Adipose tissue (tissue), 3 donors: Measurements from ENCODE around the gene HOXB6. TPM values are rescaled to one million over a fixed set of nuclear protein-coding genes. Genes with fewer than 3 reads are reported as not detected.

Experiments
- H3K27ac ChIP-seq: one replicate; pipeline ENCODE4 v1.5.1; 2013; ENCODE audit warnings: low read depth, low read length
- WGBS, 3 donors: extraction: QIAGEN DNeasy Blood & Tissue Kit; methylation state at CpG; one replicate each; pipeline ENCODE4 v1.1.7; 2013; 5-methylcytosine and 5-hydroxymethylcytosine counted together
- polyA plus RNA-seq, 3 donors: library from polyadenylated mRNA; stranded (reverse); fragments of 200-250 nt; gene quantifications; one replicate each; pipeline ENCODE4 v1.2.3, GENCODE V29; 2013
- donor health status: healthy with polysubstance abuse.
- donor health status: Bipolar disorder and iron deficiency.
- donor health status: healthy.

Gene HOXB6
- polyA plus RNA-seq, 3 donors = 1.8 to 14.7 (median 10.4) TPM

- H3K27ac ChIP-seq = no peak overlapping the region
- WGBS, 3 donors = 40 to 56% (median 53%) methylated on average over 5 of the region's 5 CpGs
Observed at GRCh38 chr17:48553190-48553547, 51.6 kb downstream of the HOXB6 start.

DNA sequence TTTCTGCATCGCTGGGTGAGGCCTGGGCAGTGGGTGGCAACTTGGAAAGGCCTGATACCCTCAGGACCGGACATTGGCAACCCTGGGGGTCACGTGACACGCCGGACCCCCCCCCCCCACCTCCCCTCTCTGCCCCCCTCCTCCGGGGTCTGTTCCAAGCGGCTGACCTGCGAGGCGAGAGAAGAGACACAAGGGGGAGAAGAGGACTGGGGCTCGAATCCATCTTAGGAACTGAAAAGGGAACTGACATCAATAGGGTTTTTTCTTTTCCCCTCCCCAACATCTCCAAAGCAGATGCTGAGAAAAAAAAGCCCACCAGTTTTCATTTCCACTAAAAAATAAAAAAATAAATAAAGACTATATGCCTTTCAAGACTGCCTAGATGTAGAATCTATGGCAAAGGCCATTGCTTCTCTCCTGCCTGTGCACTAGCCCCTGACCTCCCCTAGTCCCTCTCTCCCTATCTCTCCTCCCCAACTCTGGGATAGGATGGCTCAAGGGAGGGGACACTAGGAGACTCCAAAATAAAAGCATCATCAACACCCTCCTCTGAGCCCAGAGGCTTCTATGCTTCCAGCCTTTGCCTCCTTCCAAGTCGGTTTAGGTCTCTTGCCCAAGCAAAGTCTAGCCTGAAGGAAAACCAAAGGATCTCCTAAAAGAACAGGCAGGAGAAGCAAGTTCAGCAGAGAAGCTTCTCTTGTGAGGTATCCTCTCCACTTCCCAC is 52.2 kb downstream of the HOXB6 start:
- H3K27ac ChIP-seq = peak overlapping the region; percentile 24

GRCh38 chr17:48551596-48552465 is 53.0 kb downstream of the HOXB6 start:
- H3K27ac ChIP-seq = peak overlapping the region; percentile 24
- 32 to 74% (median 73%) methylated on average over 47 of the region's 47 CpGs for WGBS, 3 donors

More for the DNA sequence above, 52.2 kb downstream of the HOXB6 start:
- WGBS, 3 donors = 22 to 59% (median 27%) methylated on average over 8 to 11 of the region's 11 CpGs

- 18 to 85% (median 83%) methylated on average over 19 of the region's 19 CpGs for WGBS, 3 donors
- H3K27ac ChIP-seq = no peak overlapping the region
Observed at GRCh38 chr17:48551214-48551555, 53.6 kb downstream of the HOXB6 start.

- H3K27ac ChIP-seq = no peak overlapping the region
- 25 to 75% (median 74%) methylated on average over 70 of the region's 70 CpGs for WGBS, 3 donors
Observed at GRCh38 chr17:48550502-48551213, 54.1 kb downstream of the HOXB6 start.

GRCh38 chr17:48549914-48550501 is 54.8 kb downstream of the HOXB6 start:
- WGBS, 3 donors = 43 to 83% (median 77%) methylated on average over 17 to 18 of the region's 18 CpGs
- H3K27ac ChIP-seq = no peak overlapping the region

- 52 to 73% (median 66%) methylated on average over 3 of the region's 3 CpGs for WGBS, 3 donors
- H3K27ac ChIP-seq = no peak overlapping the region
Observed at GRCh38 chr17:48549281-48549630, 55.5 kb downstream of the HOXB6 start.

DNA sequence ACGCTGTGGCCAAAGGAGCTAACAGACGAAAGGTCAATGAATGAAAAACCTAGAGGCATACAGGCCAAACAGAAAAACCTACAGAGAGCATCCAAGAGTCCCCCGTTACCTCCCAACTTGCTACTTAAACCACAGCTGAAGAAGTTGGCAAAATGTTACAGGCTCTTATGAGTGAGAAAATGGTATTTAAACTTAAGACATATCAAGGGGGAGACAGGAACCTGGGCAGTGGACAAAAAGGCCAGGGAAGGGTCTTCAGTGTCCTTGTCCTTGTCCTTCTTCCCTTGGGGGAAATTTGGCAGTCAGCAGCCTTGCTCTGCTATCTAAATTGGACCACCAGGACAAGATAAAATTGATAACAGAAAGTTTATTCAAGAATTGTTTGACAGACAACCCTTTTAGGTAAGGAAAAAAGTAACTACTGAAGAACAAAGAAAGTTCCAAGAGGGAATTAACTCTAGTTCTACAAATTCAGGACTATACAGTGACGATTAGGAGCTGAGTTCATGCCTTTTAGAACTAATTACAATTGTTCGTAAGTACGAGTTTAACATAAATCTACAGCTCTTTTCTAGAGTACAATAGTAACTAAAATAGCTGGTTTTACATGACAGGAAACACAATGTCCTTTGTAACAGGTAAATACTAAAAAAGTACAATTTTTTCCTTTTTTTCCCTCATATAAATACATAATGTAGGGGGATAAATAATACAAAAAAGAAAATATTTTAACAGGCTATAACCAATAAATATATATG is 56.1 kb downstream of the HOXB6 start:
- H3K27ac ChIP-seq = peak overlapping the region; percentile 30
- 48 to 51% (median 49%) methylated on average over 6 of the region's 6 CpGs for WGBS, 3 donors

DNA sequence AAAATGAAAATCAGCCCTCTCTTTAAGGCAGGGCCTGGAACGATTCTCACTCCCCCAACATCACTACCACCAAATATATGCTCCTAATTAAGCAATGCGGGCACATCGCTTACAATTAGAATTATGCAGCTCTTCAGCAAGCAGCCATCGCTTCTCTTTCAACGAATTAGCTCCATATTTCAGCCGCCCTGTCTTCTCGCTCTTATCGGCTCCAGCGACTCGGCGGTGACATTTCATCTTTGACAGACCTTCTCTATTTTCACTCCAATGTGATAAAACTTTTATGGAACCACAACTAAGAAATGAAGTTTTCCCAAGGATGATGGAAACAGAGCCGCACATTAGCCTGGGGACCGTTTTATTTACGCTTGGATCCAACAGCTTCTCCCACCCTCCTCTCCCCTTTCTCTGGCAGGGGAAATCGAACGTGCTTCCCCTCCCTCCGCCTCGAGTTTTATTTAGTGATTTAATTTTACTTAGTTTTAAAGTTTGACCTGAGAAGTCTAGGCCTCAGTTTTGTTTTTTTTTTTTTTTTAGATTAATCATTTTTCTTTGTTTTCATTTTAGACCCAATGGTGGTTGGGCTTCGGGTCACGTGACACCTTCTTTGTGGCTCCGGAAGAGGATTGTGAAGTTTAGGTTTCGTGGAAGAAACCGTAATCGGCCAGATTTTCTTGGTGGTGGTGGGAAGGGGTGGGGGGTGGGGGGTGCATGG is 56.8 kb downstream of the HOXB6 start:
- H3K27ac ChIP-seq = peak overlapping the region; percentile 30
- WGBS, 3 donors = 23 to 29% (median 28%) methylated on average over 24 of the region's 24 CpGs

- 27 to 41% (median 32%) methylated on average over 10 of the region's 10 CpGs for WGBS, 3 donors
- H3K27ac ChIP-seq = no peak overlapping the region
Observed at GRCh38 chr17:48546924-48547807, 57.6 kb downstream of the HOXB6 start.

DNA sequence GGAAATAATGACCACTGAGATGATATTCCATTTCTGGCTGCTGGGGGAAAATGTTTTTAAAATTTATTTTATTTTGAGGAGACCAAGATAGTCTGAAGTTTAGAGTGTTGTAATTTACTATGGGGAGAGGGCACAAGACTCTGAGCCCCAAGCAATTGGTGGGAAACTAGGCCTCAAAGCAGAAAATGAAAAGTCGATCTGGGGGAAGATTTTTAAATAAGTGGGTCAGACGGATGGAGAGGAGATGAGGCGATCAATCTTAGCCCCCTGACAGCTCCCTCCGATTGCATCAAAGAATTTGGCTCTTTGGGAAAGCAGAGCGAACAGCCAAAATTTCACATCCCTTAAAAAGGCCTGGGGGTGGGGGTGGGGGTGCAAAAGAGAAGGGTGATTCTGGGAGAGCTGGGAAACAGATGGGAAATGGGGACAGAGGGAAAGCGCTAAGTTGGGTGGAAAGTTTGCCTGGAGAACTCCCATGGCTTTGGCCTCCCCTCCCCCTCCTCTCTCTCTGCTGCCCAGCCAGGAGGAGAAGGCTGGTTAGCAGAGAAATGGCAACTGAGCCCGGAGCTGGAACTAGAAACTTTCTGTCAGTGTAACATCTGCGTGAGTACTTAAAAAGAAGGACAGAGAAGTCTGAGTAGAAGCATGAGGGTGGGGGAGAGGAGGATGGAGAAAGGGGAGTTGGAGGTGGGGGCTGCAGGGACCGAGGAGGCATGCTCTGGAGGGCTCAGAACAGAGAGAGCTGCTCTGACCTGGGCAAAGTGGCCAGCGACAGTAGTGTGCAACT is 58.5 kb downstream of the HOXB6 start:
- H3K27ac ChIP-seq = no peak overlapping the region
- 31 to 35% (median 33%) methylated on average over 10 of the region's 10 CpGs for WGBS, 3 donors

Other genes with a start within 250 kb of the HOXB6 start
- 1 to 10 TPM in 1 of 3 donors, under 1 TPM in 1, not detected in 1; 0.77 to 1.4 TPM for gene SKAP1, start 174.8 kb downstream of the HOXB6 start, polyA plus RNA-seq
- gene HOXB1, start 74.0 kb downstream of the HOXB6 start, polyA plus RNA-seq = under 1 TPM in 1 of 3 donors, not detected in 2; 0.45 TPM
- gene HOXB2, start 59.9 kb downstream of the HOXB6 start, polyA plus RNA-seq = 10 to 100 TPM in 2 of 3 donors, 1 to 10 TPM in 1; 5.0 to 33.9 (median 24.3) TPM
- 1 to 10 TPM; 1.1 to 5.4 (median 3.6) TPM for gene HOXB4, start 26.6 kb downstream of the HOXB6 start, polyA plus RNA-seq
- gene HOXB3, start 14.7 kb downstream of the HOXB6 start, polyA plus RNA-seq = 10 to 100 TPM in 1 of 3 donors, 1 to 10 TPM in 2; 2.6 to 10.2 (median 9.6) TPM
- gene HOXB5, start 11.2 kb downstream of the HOXB6 start, polyA plus RNA-seq = 1 to 10 TPM in 2 of 3 donors, under 1 TPM in 1; 0.59 to 3.9 (median 2.2) TPM
- 10 to 100 TPM in 2 of 3 donors, 1 to 10 TPM in 1; 1.6 to 18.1 (median 14.6) TPM for gene HOXB7, start 6.0 kb upstream of the HOXB6 start, polyA plus RNA-seq
- 1 to 10 TPM in 2 of 3 donors, under 1 TPM in 1; 0.76 to 8.3 (median 6.9) TPM for gene HOXB8, start 10.3 kb upstream of the HOXB6 start, polyA plus RNA-seq
- gene HOXB9, start 21.4 kb upstream of the HOXB6 start, polyA plus RNA-seq = 1 to 10 TPM in 1 of 3 donors, under 1 TPM in 2; 0.15 to 1.0 (median 0.97) TPM
- gene PRAC1, start 117.5 kb upstream of the HOXB6 start, polyA plus RNA-seq = not detected
- not detected for gene PRAC2, start 118.2 kb upstream of the HOXB6 start, polyA plus RNA-seq
- not detected for gene HOXB13, start 123.8 kb upstream of the HOXB6 start, polyA plus RNA-seq
- under 1 TPM; 0.21 to 0.31 (median 0.22) TPM for gene TTLL6, start 212.2 kb upstream of the HOXB6 start, polyA plus RNA-seq
- gene CALCOCO2, start 226.0 kb upstream of the HOXB6 start, polyA plus RNA-seq = 100 to 1,000 TPM in 1 of 3 donors, 10 to 100 TPM in 2; 47.7 to 118 (median 96.0) TPM